ENCODE data around the gene TMC7. TPM values are rescaled to one million over a fixed set of nuclear protein-coding genes. Genes with fewer than 3 reads are reported as not detected.

Gene TMC7
- total and polyA plus RNA-seq, 9 donors: 0.84 to 1.8 (median 1.5) TPM

DNA sequence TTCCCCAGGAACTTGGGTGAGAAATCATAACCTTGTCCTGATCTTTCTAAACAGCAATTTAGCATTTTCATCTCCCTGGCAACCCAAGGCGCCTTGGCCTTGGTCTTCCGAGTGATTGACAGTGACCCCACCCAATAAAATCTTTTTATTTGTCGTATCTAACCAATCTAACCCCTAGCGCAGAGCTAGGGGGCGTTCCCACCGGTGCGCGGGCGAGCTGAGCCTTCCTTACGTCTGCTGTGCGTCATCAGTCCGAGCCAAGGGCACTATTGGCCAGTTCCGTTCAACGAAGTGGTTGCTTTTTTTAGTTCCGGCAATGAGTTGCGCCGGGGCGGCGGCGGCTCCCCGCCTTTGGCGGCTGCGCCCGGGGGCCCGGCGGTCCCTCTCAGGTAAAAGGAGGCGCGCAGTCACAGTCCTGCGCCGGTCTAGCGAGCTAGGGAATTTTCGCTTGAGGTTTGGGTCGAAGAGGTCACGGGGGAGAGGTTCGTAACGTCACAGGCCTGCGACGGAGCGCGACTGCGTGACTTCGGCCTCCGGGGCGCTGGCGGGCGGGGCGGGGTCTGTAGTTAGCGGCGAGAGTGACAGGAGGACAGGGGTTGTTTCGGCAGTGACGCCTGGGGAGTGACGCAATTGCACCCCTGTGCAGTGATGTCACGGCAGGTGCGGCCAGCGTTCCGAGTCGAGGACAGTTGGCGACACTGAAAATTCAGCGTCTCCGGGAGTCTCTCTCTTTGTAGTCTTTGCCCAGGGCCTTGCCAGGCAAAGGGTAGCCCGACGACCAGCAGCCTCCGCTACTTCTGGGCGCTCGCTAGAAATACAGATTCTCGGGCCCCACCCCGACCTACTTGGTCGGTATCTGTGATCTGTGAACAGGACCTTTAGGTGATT lies 83.9 kb downstream of the TMC7 start, which contains the start of gene COQ7:
TSS of gene COQ7 (plus strand) at position 266 of the 888 bp plus-strand sequence. CDS start at position 317, 51 bp downstream.
- Histone ChIP-seq H3K4me3 (ENCODE audit: low read length) (peak within 1 kb of the TSS; percentile 66), H3K36me3 (ENCODE audit: control insufficient read depth, insufficient read depth, low read length) (peaks cover 14% of the 10 kb centered on the region)
- peak; percentile 100 for DNase-seq

DNA sequence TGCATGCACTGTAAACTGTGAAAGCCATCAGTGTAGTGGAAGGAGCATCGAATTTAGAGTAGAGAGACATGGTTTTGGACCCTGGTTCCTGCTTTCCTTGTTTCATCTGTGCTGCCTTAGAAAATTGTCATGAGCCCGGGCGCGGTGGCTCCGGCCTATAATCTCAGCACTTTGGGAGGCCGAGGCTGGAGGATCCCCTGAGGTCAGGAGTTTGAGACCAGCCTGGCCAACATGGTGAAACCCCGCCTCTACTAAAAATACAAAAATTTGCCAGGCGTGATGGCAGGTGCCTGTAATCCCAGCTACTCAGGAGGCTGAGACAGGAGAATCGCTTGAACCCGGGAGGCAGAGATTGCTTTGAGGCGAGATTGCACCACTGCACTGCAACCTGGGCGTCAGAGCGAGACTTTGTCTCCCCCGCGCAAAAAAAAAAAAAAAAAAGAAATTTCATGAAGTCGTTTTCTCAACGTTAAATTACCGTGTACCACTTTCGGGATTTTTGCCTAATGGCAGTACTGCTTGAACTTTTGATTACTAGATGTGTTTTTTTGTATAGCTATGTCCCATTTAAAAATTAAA lies 84.6 kb downstream of the TMC7 start:
- Histone ChIP-seq H3K4me1 (ENCODE audit: control insufficient read depth, insufficient read depth, low read length) (peaks cover 5% of the 10 kb centered on the region), H3K9me3 (replicated peaks; ENCODE audit: control insufficient read depth, low read depth, low read length) (no peaks in the 10 kb centered on the region), H3K27me3 (ENCODE audit: control insufficient read depth, insufficient read depth, low read length) (no peaks in the 10 kb centered on the region), H3K27ac (ENCODE audit: low read length) (peak overlapping the region; percentile 90), H3K4me3 (ENCODE audit: low read length) (peak overlapping the region; percentile 66), H3K36me3 (ENCODE audit: control insufficient read depth, insufficient read depth, low read length) (peaks cover 20% of the 10 kb centered on the region)
- DNase-seq: no peak
- WGBS (ENCODE audit: insufficient coverage): 44% methylated on average over 7 of the region's 19 CpGs

More for the DNA sequence above, 83.9 kb downstream of the TMC7 start, which contains the start of gene COQ7:
- Histone ChIP-seq H3K27me3 (ENCODE audit: control insufficient read depth, insufficient read depth, low read length) (no peaks in the 10 kb centered on the region), H3K9me3 (replicated peaks; ENCODE audit: control insufficient read depth, low read depth, low read length) (no peaks in the 10 kb centered on the region), H3K27ac (ENCODE audit: low read length) (peak within 1 kb of the TSS; percentile 90), H3K4me1 (ENCODE audit: control insufficient read depth, insufficient read depth, low read length) (peaks cover 5% of the 10 kb centered on the region)
- WGBS (ENCODE audit: insufficient coverage): under 1% methylated on average over 68 of the region's 68 CpGs

DNA sequence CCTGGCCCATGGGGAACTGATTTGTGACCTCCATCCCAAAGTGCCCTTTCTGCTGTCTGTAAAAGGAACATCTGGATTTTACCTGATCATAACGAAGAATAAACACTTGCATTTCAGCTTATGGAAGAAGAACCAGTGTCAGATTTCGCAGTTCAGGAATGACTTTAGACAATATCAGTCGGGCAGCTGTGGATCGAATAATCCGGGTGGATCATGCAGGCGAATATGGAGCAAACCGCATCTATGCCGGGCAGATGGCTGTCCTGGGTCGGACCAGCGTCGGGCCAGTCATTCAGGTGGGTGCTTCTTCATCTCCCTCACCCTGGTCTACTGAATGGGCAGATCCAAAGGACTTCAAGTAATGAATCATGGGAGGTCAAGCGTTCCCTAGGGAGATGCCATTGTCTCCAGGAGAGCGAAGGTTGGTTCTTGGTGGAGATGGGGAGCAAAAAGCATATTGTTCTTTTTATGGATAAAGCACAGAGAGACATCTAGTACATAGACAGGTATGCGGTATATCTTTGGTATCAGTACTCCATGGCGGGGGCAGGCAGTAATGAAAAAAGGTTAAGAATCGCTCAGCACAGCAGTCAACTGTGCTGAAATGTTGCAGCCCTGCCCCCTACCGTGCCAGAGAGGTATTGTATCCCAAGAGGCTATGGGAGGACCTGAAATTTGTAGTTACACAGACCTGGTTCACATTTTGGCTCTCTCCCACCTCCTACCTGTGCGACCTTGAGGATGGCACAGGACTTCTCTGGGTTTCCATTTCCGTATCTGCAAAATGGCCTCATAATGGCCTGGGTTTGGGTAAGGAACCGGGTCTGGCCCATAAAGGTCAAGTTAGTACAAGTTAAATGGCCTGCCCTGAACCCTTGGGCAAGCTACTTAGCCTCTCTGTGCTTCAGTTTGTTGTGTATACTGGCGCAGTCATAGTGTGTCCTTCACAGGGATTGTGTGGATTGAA lies 88.4 kb downstream of the TMC7 start:
- WGBS (ENCODE audit: insufficient coverage): 77% methylated on average over 13 of the region's 21 CpGs
- Histone ChIP-seq H3K4me1 (ENCODE audit: control insufficient read depth, insufficient read depth, low read length) (peaks cover 5% of the 10 kb centered on the region), H3K27ac (ENCODE audit: low read length) (no peak overlapping the region)

DNA sequence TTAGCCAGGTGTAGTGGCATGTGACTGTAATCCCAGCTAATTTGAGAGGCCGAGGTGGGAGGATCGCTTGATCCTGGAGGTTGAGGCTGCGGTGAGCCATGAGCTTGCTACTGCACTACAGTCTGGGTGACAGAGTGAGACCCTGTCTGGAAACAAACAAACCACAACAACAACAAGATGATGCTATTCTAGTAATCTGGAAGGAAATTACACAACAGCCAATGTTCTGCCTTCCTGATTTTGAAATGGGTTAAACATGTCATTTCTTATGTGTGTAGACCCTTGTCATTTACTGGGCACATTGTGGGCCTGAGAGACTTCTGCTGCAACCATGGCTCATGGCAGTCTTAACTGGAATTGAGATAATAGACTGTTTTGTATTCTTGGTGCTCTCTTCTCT lies 89.6 kb downstream of the TMC7 start:
- Histone ChIP-seq H3K4me3 (ENCODE audit: low read length) (no peak overlapping the region), H3K9me3 (replicated peaks; ENCODE audit: control insufficient read depth, low read depth, low read length) (no peaks in the 10 kb centered on the region), H3K27me3 (ENCODE audit: control insufficient read depth, insufficient read depth, low read length) (no peaks in the 10 kb centered on the region), H3K27ac (ENCODE audit: low read length) (no peak overlapping the region), H3K4me1 (ENCODE audit: control insufficient read depth, insufficient read depth, low read length) (peaks cover 4% of the 10 kb centered on the region), H3K36me3 (ENCODE audit: control insufficient read depth, insufficient read depth, low read length) (peaks cover 51% of the 10 kb centered on the region)
- WGBS (ENCODE audit: insufficient coverage): no CpG with 5 or more reads among the region's 3 CpGs
- DNase-seq: no peak

More for the DNA sequence above, 88.4 kb downstream of the TMC7 start:
- Histone ChIP-seq H3K9me3 (replicated peaks; ENCODE audit: control insufficient read depth, low read depth, low read length) (no peaks in the 10 kb centered on the region), H3K27me3 (ENCODE audit: control insufficient read depth, insufficient read depth, low read length) (no peaks in the 10 kb centered on the region), H3K4me3 (ENCODE audit: low read length) (no peak overlapping the region), H3K36me3 (ENCODE audit: control insufficient read depth, insufficient read depth, low read length) (peaks cover 49% of the 10 kb centered on the region)
- no peak for DNase-seq

DNA sequence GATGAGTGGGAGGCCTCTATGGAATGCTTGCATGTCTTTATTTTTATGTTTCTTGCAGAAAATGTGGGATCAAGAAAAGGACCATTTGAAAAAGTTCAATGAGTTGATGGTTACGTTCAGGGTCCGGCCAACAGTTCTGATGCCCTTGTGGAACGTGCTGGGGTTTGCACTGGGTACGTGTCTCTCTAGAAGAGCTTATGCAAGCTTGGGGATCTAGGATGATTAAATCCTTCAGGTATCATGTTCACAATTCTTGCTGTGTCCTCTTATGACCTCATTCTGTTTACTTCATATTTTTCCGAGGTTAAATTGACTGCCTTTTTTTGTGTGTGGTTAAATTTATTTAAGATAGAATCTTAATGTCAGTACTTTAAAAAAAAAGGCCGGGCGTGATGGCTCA lies 90.1 kb downstream of the TMC7 start:
- Histone ChIP-seq H3K4me3 (ENCODE audit: low read length) (no peak overlapping the region), H3K9me3 (replicated peaks; ENCODE audit: control insufficient read depth, low read depth, low read length) (no peaks in the 10 kb centered on the region), H3K4me1 (ENCODE audit: control insufficient read depth, insufficient read depth, low read length) (peaks cover 2% of the 10 kb centered on the region), H3K27me3 (ENCODE audit: control insufficient read depth, insufficient read depth, low read length) (no peaks in the 10 kb centered on the region), H3K36me3 (ENCODE audit: control insufficient read depth, insufficient read depth, low read length) (peaks cover 55% of the 10 kb centered on the region), H3K27ac (ENCODE audit: low read length) (no peak overlapping the region)
- DNase-seq: no peak
- WGBS (ENCODE audit: insufficient coverage): 67% methylated on average over 3 of the region's 7 CpGs

DNA sequence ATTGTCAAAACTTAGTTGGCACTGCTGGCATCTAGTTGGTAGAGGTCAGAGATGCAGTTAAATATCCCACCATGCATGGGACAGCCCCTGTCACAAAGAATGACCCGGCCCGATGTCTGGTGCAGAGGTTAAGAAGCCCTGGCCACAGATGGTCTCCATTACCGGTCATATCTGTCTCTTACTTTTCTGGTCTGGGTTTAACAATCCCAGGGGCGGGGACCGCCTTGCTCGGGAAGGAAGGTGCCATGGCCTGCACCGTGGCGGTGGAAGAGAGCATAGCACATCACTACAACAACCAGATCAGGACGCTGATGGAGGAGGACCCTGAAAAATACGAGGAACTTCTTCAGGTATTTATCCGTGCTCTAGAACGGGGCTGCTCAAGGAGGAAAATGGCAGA lies 91.8 kb downstream of the TMC7 start:
- peaks cover 61% of the 10 kb centered on the region for H3K36me3 ChIP-seq (ENCODE audit: control insufficient read depth, insufficient read depth, low read length)
- no peak overlapping the region for H3K4me3 ChIP-seq (ENCODE audit: low read length)
- H3K27me3 ChIP-seq (ENCODE audit: control insufficient read depth, insufficient read depth, low read length): no peaks in the 10 kb centered on the region
- peaks cover 2% of the 10 kb centered on the region for H3K4me1 ChIP-seq (ENCODE audit: control insufficient read depth, insufficient read depth, low read length)
- no peak for DNase-seq
- no peak overlapping the region for H3K27ac ChIP-seq (ENCODE audit: low read length)
- H3K9me3 ChIP-seq (replicated peaks; ENCODE audit: control insufficient read depth, low read depth, low read length): no peaks in the 10 kb centered on the region
- 95% methylated on average over 9 of the region's 12 CpGs for WGBS (ENCODE audit: insufficient coverage)

DNA sequence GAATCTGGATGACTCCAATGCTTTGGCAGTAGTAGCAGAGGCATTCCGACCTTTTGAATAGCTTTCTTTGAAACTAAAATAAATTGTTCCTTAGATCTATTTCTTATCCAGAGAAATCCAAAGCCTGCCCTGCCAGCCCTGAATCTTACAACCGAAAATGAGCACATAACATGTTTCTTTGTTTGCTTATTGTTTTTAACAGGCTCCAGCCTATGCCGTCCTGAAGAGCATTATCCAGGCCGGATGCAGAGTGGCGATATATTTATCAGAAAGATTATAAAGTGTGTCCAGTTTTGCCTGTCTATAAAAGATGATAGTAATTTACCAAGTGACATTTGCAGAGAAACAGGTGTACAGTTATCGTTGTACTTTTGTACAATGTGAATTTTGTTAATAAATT lies 94.1 kb downstream of the TMC7 start:
- 94% methylated on average over 3 of the region's 6 CpGs for WGBS (ENCODE audit: insufficient coverage)
- Histone ChIP-seq H3K36me3 (ENCODE audit: control insufficient read depth, insufficient read depth, low read length) (peaks cover 46% of the 10 kb centered on the region), H3K4me3 (ENCODE audit: low read length) (no peak overlapping the region)

DNA sequence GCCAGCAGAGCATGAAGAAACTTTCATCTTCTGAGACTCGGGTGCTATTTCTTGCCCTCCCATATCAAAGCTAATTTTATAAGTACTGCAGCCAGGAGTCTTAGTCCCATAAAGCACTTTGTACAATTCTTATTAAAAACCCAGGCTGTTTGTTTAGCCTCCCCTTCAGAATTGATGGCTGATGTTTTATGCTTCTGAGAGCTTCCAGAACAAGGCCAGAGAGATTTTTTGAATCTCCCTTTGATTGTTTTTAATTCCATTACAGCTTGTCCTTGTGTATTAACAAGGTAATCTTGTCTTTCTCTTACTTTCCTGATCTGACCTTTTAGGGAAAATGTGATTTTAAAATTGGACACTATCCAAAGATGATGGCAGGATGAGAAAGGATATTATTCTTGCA lies 99.9 kb downstream of the TMC7 start:
- H3K27me3 ChIP-seq (ENCODE audit: control insufficient read depth, insufficient read depth, low read length): peaks cover 4% of the 10 kb centered on the region
- H3K9me3 ChIP-seq (replicated peaks; ENCODE audit: control insufficient read depth, low read depth, low read length): no peaks in the 10 kb centered on the region
- 86% methylated on average over 1 of the region's 1 CpG for WGBS (ENCODE audit: insufficient coverage)
- no peak overlapping the region for H3K4me3 ChIP-seq (ENCODE audit: low read length)
- H3K4me1 ChIP-seq (ENCODE audit: control insufficient read depth, insufficient read depth, low read length): peaks cover 12% of the 10 kb centered on the region
- DNase-seq: no peak
- no peak overlapping the region for H3K27ac ChIP-seq (ENCODE audit: low read length)
- H3K36me3 ChIP-seq (ENCODE audit: control insufficient read depth, insufficient read depth, low read length): peaks cover 9% of the 10 kb centered on the region

More for the DNA sequence above, 94.1 kb downstream of the TMC7 start:
- no peaks in the 10 kb centered on the region for H3K27me3 ChIP-seq (ENCODE audit: control insufficient read depth, insufficient read depth, low read length)
- H3K4me1 ChIP-seq (ENCODE audit: control insufficient read depth, insufficient read depth, low read length): peaks cover 2% of the 10 kb centered on the region
- H3K27ac ChIP-seq (ENCODE audit: low read length): no peak overlapping the region
- H3K9me3 ChIP-seq (replicated peaks; ENCODE audit: control insufficient read depth, low read depth, low read length): no peaks in the 10 kb centered on the region
- DNase-seq: no peak

DNA sequence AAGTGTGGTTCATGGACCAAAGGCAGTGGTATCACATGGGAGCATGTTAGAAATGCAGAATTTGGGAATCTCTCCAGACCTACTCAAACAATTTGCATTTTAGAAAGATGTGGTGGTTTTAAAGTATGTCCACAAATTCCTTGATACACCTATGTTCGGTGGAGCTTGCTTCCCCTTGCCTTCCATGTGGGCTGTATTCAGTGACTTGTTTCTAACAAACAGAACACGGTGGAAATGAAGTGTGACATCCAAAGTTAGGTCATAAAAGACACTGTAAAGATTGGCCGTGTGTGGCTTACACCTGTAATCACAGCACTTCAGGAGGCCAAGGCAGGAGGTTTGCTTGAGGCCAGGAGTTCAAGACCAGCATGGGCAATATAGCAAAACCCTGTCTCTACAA lies 100.4 kb downstream of the TMC7 start:
- Histone ChIP-seq H3K27me3 (ENCODE audit: control insufficient read depth, insufficient read depth, low read length) (peaks cover 4% of the 10 kb centered on the region), H3K4me3 (ENCODE audit: low read length) (no peak overlapping the region), H3K9me3 (replicated peaks; ENCODE audit: control insufficient read depth, low read depth, low read length) (no peaks in the 10 kb centered on the region), H3K4me1 (ENCODE audit: control insufficient read depth, insufficient read depth, low read length) (peaks cover 12% of the 10 kb centered on the region), H3K36me3 (ENCODE audit: control insufficient read depth, insufficient read depth, low read length) (peaks cover 5% of the 10 kb centered on the region), H3K27ac (ENCODE audit: low read length) (no peak overlapping the region)
- no CpG with 5 or more reads among the region's 3 CpGs for WGBS (ENCODE audit: insufficient coverage)
- DNase-seq: no peak
